ENCODE results near the gene PRRT2.

PRRT2 gene

GRCh38 chr16:29863669-29863984, 51.6 kb downstream of the PRRT2 start:
- DNase-seq = no peak

GRCh38 chr16:29864205-29864604, 52.2 kb downstream of the PRRT2 start:
- peak; percentile 17 for DNase-seq

Data from NCI-H82 (cell line).